Endothelial cell of umbilical vein (primary cell): ENCODE measurements around the gene AJAP1. TPM values are rescaled to one million over a fixed set of nuclear protein-coding genes. Genes with fewer than 3 reads are reported as not detected.

Experiments used
- BruUV-seq: library from RNA; stranded (reverse); fragments of 400-500 nt; replicated peaks from 2 replicates; lab custom pipeline; 2021; lab: Mats Ljungman, UMichigan
- CTCF ChIA-PET: fragments of 300-600, 350-600 bp; sonication (Branson Sonifier 250); formaldehyde crosslinking; loops from one replicate; lab custom pipeline; 2021; ENCODE audit warnings: antibody characterized with exemption, inconsistent platforms; lab: Charles Lee
- POLR2A ChIA-PET: fragments of 300-600, 350-600 bp; sonication (Branson Sonifier 250); formaldehyde crosslinking; loops from one replicate; lab custom pipeline; 2021; ENCODE audit warnings: antibody characterized with exemption, inconsistent platforms; lab: Charles Lee
- DNase-seq: peaks from one replicate; pipeline ENCODE4 v3.0.0-alpha.2; 2011; ENCODE audit warnings: low read depth, low spot score
- FAIRE-seq: peaks from 2 replicates; lab custom pipeline; 2011; peaks lifted over from hg19 to GRCh38; lab: Jason Lieb, UNC
- H2AFZ ChIP-seq: 2 replicates; pipeline ENCODE4 v1.6.0; 2012; ENCODE audit warnings: low read depth, low read length, control low read depth, inconsistent platforms
- H3K27ac ChIP-seq: 2 replicates; pipeline ENCODE4 v1.5.1; 2011; ENCODE audit warnings: low read depth, mild to moderate bottlenecking, control low read depth, low read length, moderate library complexity; ENCODE audit not compliant: insufficient read depth
- H3K27me3 ChIP-seq, 2 experiments: 2 replicates each; pipeline versions ENCODE4 v1.6.0 to v1.6.1; 2011; ENCODE audit warnings: low read length in 2 of 2, mixed read lengths in 1 of 2; ENCODE audit not compliant: control insufficient read depth in 2 of 2, insufficient read depth in 2 of 2
- H3K36me3 ChIP-seq, 2 experiments: 2 replicates in 1 of 2; 3 replicates in 1 of 2; pipeline ENCODE4 v1.5.1; 2011; ENCODE audit warnings: low read length in 2 of 2, mild to moderate bottlenecking in 1 of 2, moderate library complexity in 1 of 2; ENCODE audit not compliant: control insufficient read depth in 2 of 2, insufficient read depth in 2 of 2; ENCODE audit errors: extremely low read depth in 1 of 2
- H3K4me1 ChIP-seq: 3 replicates; pipeline ENCODE4 v1.5.1; 2011; ENCODE audit warnings: mild to moderate bottlenecking, low read length; ENCODE audit not compliant: control insufficient read depth, insufficient read depth; ENCODE audit errors: extremely low read depth
- H3K4me2 ChIP-seq: 2 replicates; pipeline ENCODE4 v1.6.1; 2011; ENCODE audit warnings: low read length, control low read depth, mixed read lengths; ENCODE audit not compliant: insufficient read depth
- H3K4me3 ChIP-seq, 3 experiments: fragments of 200-600 bp in 1 of 3; sonication (generic), shearing (Covaris generic) in 1 of 3; replicated peaks in 1 of 3; 2 replicates each; pipeline ENCODE4 v1.5.1; 2011 to 2016; ENCODE audit warnings: control low read depth in 3 of 3, low read length in 3 of 3, mild to moderate bottlenecking in 2 of 3, inconsistent platforms in 1 of 3, low read depth in 1 of 3, moderate library complexity in 1 of 3; ENCODE audit not compliant: insufficient read depth in 1 of 3
- H3K79me2 ChIP-seq: 2 replicates; pipeline ENCODE4 v1.6.0; 2012; ENCODE audit warnings: low read length, inconsistent platforms; ENCODE audit not compliant: control insufficient read depth, insufficient read depth
- H3K9ac ChIP-seq: replicated peaks from 2 replicates; pipeline ENCODE3; 2011; ENCODE audit warnings: low read length, control low read depth; ENCODE audit not compliant: insufficient read depth; ENCODE audit errors: extremely low read depth
- H3K9me1 ChIP-seq: replicated peaks from 3 replicates; pipeline ENCODE4 v1.6.0; 2011; ENCODE audit warnings: mild to moderate bottlenecking, low read length; ENCODE audit not compliant: control insufficient read depth, insufficient read depth; ENCODE audit errors: extremely low read depth
- H3K9me3 ChIP-seq: replicated peaks from 2 replicates; pipeline ENCODE4 v1.5.1; 2012; ENCODE audit warnings: low read length, inconsistent platforms; ENCODE audit not compliant: control insufficient read depth, insufficient read depth
- H4K20me1 ChIP-seq: replicated peaks from 2 replicates; pipeline ENCODE3; 2011; ENCODE audit warnings: mild to moderate bottlenecking, low read length; ENCODE audit not compliant: control insufficient read depth, insufficient read depth; ENCODE audit errors: extremely low read depth
- CTCF ChIP-seq, 2 donors: IDR thresholded peaks; 1 replicate in 1 of 2; 2 replicates in 1 of 2; pipeline ENCODE4 v1.5.1; 2011; ENCODE audit warnings: low read length in 2 of 2, mild to moderate bottlenecking in 2 of 2, moderate library complexity in 2 of 2, control low read depth in 1 of 2, inconsistent platforms in 1 of 2, low read depth in 1 of 2; ENCODE audit not compliant: insufficient read depth in 1 of 2; ENCODE audit errors: extremely low read depth in 1 of 2
- EZH2 ChIP-seq: IDR thresholded peaks from 2 replicates; pipeline ENCODE4 v1.6.1; 2012; ENCODE audit warnings: borderline replicate concordance, low read depth, mild to moderate bottlenecking, moderate library complexity, low read length, inconsistent platforms; ENCODE audit not compliant: severe bottlenecking
- FOS ChIP-seq: IDR thresholded peaks from 2 replicates; pipeline ENCODE4 v1.6.1; 2011; ENCODE audit warnings: mild to moderate bottlenecking, low read length, moderate library complexity, borderline replicate concordance; ENCODE audit not compliant: insufficient read depth
- GATA2 ChIP-seq: IDR thresholded peaks from 2 replicates; pipeline ENCODE4 v1.7.0; 2011; ENCODE audit warnings: low read depth, mild to moderate bottlenecking, moderate library complexity, mixed read lengths, low read length; ENCODE audit not compliant: insufficient read length, insufficient read depth
- JUN ChIP-seq: IDR thresholded peaks from 2 replicates; pipeline ENCODE4 v1.6.1; 2011; ENCODE audit warnings: borderline replicate concordance, low read depth; ENCODE audit not compliant: insufficient read length, insufficient read depth
- MAX ChIP-seq: IDR thresholded peaks from 2 replicates; pipeline ENCODE4 v1.6.1; 2011; ENCODE audit not compliant: insufficient read depth, insufficient read length
- MYC ChIP-seq: IDR thresholded peaks from one replicate; pipeline ENCODE4 v1.6.1; 2011; ENCODE audit warnings: mild to moderate bottlenecking, low read depth, low read length
- POLR2A ChIP-seq: IDR thresholded peaks from 2 replicates; pipeline ENCODE4 v1.6.1; 2012; ENCODE audit warnings: low read depth, mild to moderate bottlenecking, control low read depth, low read length
- POLR2AphosphoS5 ChIP-seq: IDR thresholded peaks from 2 replicates; pipeline ENCODE4 v1.6.1; 2012; ENCODE audit warnings: low read depth, mild to moderate bottlenecking, control low read depth, low read length, moderate library complexity; ENCODE audit not compliant: insufficient read depth
- dilution Hi-C: fragments of 300-500 bp; cut with MboI; formaldehyde crosslinking; loops from one replicate; pipeline ENCODE4 v1.15.0; 2019; ENCODE audit warnings: low sequenced_read_pairs; ENCODE audit not compliant: extremely low pct_ligation_motif_present
- intact Hi-C: fragments of 100-400 bp; cut with micrococcal nuclease; formaldehyde crosslinking; loops from one replicate; pipeline ENCODE4 v1.10.0; 2022
- polyA plus RNA-seq, 4 experiments: library from polyadenylated mRNA; depleted of rRNA in 3 of 4; stranded (reverse) in 3 of 4; unstranded in 1 of 4; fragments of >200 nt; gene quantifications; 2 replicates each; pipeline versions ENCODE4 v1.2.1 to v1.2.3, GENCODE V29; 2011 to 2012; ENCODE audit warnings: missing spikeins in 1 of 4
- total RNA-seq: library from RNA; stranded (reverse); gene quantifications from 2 replicates; pipeline ENCODE4 v1.2.3, GENCODE V29; 2021

Gene AJAP1
- total and polyA plus RNA-seq, 2 donors (not counting 3 experiments of a cell fraction or from before 2014, with no cell fraction given): not detected

GRCh38 chr1:4787551-4787950 lies 133.1 kb downstream of the AJAP1 start:
- CTCF ChIA-PET: no interaction called here
- dilution Hi-C loops: no loop called here

GRCh38 chr1:4792565-4792964 lies 138.2 kb downstream of the AJAP1 start:
- H3K36me3 ChIP-seq: no peaks in the 10 kb centered on the region
- H3K9ac ChIP-seq: no peak overlapping the region
- no peak overlapping the region for H3K27ac ChIP-seq
- H3K4me2 ChIP-seq: no peak overlapping the region
- H3K9me3 ChIP-seq: peaks cover 9% of the 10 kb centered on the region
- H4K20me1 ChIP-seq: no peaks in the 10 kb centered on the region
- H3K4me3 ChIP-seq: no peak overlapping the region
- no peaks in the 10 kb centered on the region for H3K27me3 ChIP-seq
- no peak overlapping the region for H2AFZ ChIP-seq
- no peaks in the 10 kb centered on the region for H3K9me1 ChIP-seq
- dilution Hi-C loops (no loop called here), intact Hi-C loops (no loop called here)
- DNase-seq (no peak), FAIRE-seq (no peak)
- no TSS peak for BruUV-seq
- H3K4me1 ChIP-seq: no peaks in the 10 kb centered on the region
- ChIA-PET POLR2A (no interaction called here), CTCF (no interaction called here)
- H3K79me2 ChIP-seq: no peaks in the 10 kb centered on the region
- no peak for TF ChIP-seq JUN
- TF ChIP-seq MYC: no peak
- no peak for TF ChIP-seq EZH2
- no peak for TF ChIP-seq GATA2
- no peak for TF ChIP-seq CTCF (IDR thresholded peaks at IDR 0.05; ENCODE audit: extremely low read depth in 1 of 2, insufficient read depth in 1 of 2, low read depth in 1 of 2, low read length in 2 of 2)
- TF ChIP-seq POLR2A: no peak
- no peak for TF ChIP-seq MAX
- TF ChIP-seq FOS: no peak
- no peak for TF ChIP-seq POLR2AphosphoS5

More at GRCh38 chr1:4787551-4787950, 133.1 kb downstream of the AJAP1 start:
- H4K20me1 ChIP-seq: no peaks in the 10 kb centered on the region
- no TSS peak for BruUV-seq
- peaks cover 15% of the 10 kb centered on the region for H3K9me3 ChIP-seq
- FAIRE-seq (no peak), DNase-seq (no peak)
- H3K9ac ChIP-seq: no peak overlapping the region
- no peaks in the 10 kb centered on the region for H3K9me1 ChIP-seq
- no peak overlapping the region for H3K4me3 ChIP-seq
- POLR2A ChIA-PET: no interaction called here
- H3K79me2 ChIP-seq: no peaks in the 10 kb centered on the region
- no peaks in the 10 kb centered on the region for H3K27me3 ChIP-seq
- TF ChIP-seq FOS (no peak), GATA2 (no peak)
- no peaks in the 10 kb centered on the region for H3K4me1 ChIP-seq
- no peak overlapping the region for H2AFZ ChIP-seq
- no peak overlapping the region for H3K27ac ChIP-seq
- H3K36me3 ChIP-seq: no peaks in the 10 kb centered on the region
- intact Hi-C loops: no loop called here
- no peak overlapping the region for H3K4me2 ChIP-seq
